Parathyroid adenoma (tissue), 2 donors: ENCODE measurements around the gene BDH1.

Source experiments
- H2AFZ ChIP-seq: fragments of 300-600 bp; sonication (generic); one replicate; pipeline ENCODE4 v1.7.0; 2017; ENCODE audit warnings: antibody characterized with exemption, mild to moderate bottlenecking
- H3K27ac ChIP-seq: fragments of 300-600 bp; sonication (generic); one replicate; pipeline ENCODE4 v1.7.0; 2017
- H3K27me3 ChIP-seq: fragments of 300-600 bp; sonication (generic); one replicate; pipeline ENCODE4 v1.7.0; 2017; ENCODE audit warnings: low read length; ENCODE audit not compliant: control insufficient read depth, insufficient read depth
- H3K36me3 ChIP-seq: fragments of 300-600 bp; sonication (generic); one replicate; pipeline ENCODE4 v1.7.0; 2017; ENCODE audit warnings: low read length; ENCODE audit not compliant: control insufficient read depth, insufficient read depth
- H3K4me1 ChIP-seq: fragments of 300-600 bp; sonication (generic); one replicate; pipeline ENCODE4 v1.7.0; 2017; ENCODE audit warnings: control low read depth
- H3K4me2 ChIP-seq: fragments of 300-600 bp; sonication (generic); one replicate; pipeline ENCODE4 v1.7.0; 2017; ENCODE audit warnings: low read length
- H3K4me3 ChIP-seq: fragments of 300-600 bp; sonication (generic); one replicate; pipeline ENCODE4 v1.7.0; 2017; ENCODE audit warnings: low read depth, low read length
- H3K79me2 ChIP-seq: fragments of 300-600 bp; sonication (generic); one replicate; pipeline ENCODE4 v1.7.0; 2017; ENCODE audit warnings: control low read depth
- H3K9ac ChIP-seq: fragments of 300-600 bp; sonication (generic); one replicate; pipeline ENCODE4 v1.7.0; 2017; ENCODE audit warnings: mild to moderate bottlenecking
- H3K9me3 ChIP-seq: fragments of 300-600 bp; sonication (generic); one replicate; pipeline ENCODE4 v1.7.0; 2017; ENCODE audit warnings: low read length; ENCODE audit not compliant: control insufficient read depth
- TF ChIP-seq, protein P1 (sequence below): fragments of 300-600 bp; sonication (generic); IDR thresholded peaks from one replicate; pipeline ENCODE4 v1.7.0; 2017; ENCODE audit warnings: antibody characterized with exemption, mild to moderate bottlenecking
- donor health status: primary hyperparathyroidism.

BDH1 gene

DNA sequence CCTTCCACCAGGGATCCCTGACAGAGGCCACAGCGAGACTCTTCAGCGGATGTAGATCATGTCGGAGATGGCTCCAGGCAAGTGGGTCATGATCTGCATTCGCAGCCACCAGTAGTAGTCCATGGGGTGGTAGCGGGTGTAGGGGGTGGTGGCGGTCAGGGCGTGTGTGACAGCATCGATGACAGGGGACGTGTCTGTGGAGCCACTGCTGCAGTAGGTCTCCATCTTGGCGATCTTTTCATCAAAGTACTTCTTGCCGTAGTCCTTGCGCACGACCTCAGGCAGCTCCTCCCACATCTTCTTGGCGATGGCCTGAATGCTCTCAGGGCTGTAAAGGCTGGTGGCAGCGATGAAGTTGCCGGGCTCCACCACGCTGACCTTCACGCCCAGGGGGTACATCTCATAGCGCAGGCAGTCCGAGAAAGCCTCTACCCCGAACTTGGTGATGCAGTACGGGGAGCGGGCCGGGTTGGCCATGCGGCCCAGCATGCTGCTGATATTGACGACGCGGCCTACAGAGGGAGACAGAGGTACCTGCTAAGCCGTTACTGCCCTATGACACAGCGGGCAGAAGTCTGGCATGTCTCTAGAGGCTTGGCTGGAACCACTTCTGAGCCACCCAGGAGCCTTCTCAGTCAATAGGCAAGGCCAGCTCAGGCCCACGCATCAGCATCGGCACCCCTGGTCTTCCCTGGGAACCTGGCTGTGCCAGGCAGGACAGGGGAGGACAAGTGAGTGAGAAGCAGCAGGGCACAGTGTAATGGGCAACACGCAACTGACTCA, 43.7 kb downstream of the BDH1 start:
- Histone ChIP-seq H3K9me3 (no peaks in the 10 kb centered on the region), H3K27ac (no peak overlapping the region), H3K4me2 (no peak overlapping the region), H3K9ac (no peak overlapping the region), H3K4me3 (no peak overlapping the region), H3K27me3 (no peaks in the 10 kb centered on the region), H3K36me3 (no peaks in the 10 kb centered on the region), H3K4me1 (no peaks in the 10 kb centered on the region), H3K79me2 (no peaks in the 10 kb centered on the region), H2AFZ (no peak overlapping the region)
- TF ChIP-seq, protein P1, sequence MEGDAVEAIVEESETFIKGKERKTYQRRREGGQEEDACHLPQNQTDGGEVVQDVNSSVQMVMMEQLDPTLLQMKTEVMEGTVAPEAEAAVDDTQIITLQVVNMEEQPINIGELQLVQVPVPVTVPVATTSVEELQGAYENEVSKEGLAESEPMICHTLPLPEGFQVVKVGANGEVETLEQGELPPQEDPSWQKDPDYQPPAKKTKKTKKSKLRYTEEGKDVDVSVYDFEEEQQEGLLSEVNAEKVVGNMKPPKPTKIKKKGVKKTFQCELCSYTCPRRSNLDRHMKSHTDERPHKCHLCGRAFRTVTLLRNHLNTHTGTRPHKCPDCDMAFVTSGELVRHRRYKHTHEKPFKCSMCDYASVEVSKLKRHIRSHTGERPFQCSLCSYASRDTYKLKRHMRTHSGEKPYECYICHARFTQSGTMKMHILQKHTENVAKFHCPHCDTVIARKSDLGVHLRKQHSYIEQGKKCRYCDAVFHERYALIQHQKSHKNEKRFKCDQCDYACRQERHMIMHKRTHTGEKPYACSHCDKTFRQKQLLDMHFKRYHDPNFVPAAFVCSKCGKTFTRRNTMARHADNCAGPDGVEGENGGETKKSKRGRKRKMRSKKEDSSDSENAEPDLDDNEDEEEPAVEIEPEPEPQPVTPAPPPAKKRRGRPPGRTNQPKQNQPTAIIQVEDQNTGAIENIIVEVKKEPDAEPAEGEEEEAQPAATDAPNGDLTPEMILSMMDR = no peak

DNA sequence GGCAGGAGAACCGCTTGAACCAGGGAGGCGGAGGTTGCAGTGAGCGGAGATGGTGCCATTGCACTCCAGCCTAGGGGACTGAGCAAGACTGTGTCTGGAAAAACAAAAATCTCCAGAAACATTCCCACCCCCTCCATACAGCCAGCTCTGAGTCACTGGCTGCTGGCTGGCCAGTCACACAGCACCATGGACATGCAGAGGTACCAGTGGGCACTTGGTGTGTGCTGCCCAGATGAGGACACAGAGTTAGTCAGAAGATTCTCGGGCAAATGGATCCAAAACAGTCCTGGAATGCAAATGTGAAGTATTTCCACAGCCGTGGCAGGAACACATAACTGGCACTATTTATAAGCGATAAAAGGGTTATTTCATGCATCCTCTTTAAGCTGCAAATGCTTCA, 44.6 kb downstream of the BDH1 start:
- Histone ChIP-seq H2AFZ (no peak overlapping the region), H3K9me3 (no peaks in the 10 kb centered on the region), H3K36me3 (no peaks in the 10 kb centered on the region), H3K4me1 (no peaks in the 10 kb centered on the region), H3K79me2 (no peaks in the 10 kb centered on the region), H3K27me3 (no peaks in the 10 kb centered on the region), H3K27ac (no peak overlapping the region), H3K9ac (no peak overlapping the region), H3K4me3 (no peak overlapping the region), H3K4me2 (no peak overlapping the region)
- TF ChIP-seq, protein P1 = no peak

DNA sequence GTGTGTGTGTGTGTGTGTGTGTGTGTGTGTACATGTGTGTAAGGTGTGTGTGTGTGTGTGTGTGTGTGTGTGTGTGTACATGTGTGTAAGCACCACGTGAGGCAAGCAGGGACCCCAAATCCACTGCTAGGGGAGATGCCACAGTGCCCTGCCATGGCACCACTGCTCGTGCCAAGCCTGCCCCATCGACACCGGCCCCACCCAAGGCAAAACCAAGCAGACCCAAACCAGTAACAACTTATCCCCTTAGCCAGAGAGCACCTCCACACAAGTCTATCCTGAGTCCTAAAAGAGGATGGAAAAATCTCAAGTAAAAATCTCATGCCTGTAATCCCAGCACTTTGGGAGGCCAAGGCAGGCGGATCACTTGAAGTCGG, 45.1 kb downstream of the BDH1 start:
- Histone ChIP-seq H3K4me3 (no peak overlapping the region), H3K4me2 (no peak overlapping the region), H2AFZ (no peak overlapping the region), H3K36me3 (no peaks in the 10 kb centered on the region), H3K4me1 (no peaks in the 10 kb centered on the region), H3K79me2 (no peaks in the 10 kb centered on the region), H3K27ac (no peak overlapping the region), H3K9ac (no peak overlapping the region), H3K27me3 (no peaks in the 10 kb centered on the region), H3K9me3 (no peaks in the 10 kb centered on the region)
- TF ChIP-seq, protein P1 = no peak

DNA sequence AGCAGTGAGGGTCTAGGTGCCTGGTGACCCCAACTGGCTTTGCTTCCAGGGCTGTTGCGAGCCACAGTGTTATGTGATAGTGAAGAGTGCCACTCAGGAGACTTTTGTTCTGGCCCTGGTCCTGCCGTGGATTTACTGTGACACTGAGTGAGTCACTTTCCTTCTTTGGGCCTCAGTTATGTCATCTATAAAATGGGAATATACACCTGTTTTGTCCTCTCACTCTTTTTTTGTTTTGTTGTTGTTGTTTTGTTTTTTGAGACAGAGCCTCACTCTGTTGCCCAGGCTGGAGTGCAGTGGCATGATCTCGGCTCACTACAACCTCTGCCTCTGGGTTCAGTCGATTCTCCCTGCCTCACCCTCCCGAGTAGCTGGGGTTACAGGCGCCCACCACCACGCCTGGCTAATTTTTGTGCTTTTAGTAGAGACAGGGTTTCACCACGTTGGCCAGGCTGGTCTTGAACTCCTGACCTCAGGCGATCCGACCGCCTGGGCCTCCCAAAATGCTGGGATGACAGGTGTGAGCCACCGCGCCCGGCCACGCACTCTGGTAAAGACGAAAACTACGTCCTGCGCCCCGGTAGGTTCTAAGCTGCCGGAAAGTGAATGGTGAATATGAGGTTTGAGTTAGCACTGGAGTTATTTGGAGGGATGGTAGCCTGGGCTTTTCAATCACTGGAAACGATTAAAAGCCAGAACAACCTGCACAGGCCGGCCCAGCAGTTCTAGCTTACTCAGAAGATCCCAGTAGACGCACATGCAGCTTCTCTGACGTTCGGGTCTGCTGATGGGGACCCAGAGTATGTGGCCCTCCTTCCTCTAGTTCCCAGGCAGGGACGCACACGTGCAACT, 46.6 kb downstream of the BDH1 start:
- no peak overlapping the region for H3K4me2 ChIP-seq
- no peak overlapping the region for H3K4me3 ChIP-seq
- H3K9ac ChIP-seq = no peak overlapping the region
- H3K27me3 ChIP-seq = no peaks in the 10 kb centered on the region
- no peak overlapping the region for H3K27ac ChIP-seq
- H3K36me3 ChIP-seq = no peaks in the 10 kb centered on the region
- no peak overlapping the region for H2AFZ ChIP-seq
- no peaks in the 10 kb centered on the region for H3K79me2 ChIP-seq
- TF ChIP-seq, protein P1 = no peak
- H3K4me1 ChIP-seq = no peaks in the 10 kb centered on the region
- H3K9me3 ChIP-seq = no peaks in the 10 kb centered on the region
